ENCODE data around the gene BDKRB2. TPM values are rescaled to one million over a fixed set of nuclear protein-coding genes. Genes with fewer than 3 reads are reported as not detected.

Gene BDKRB2
- polyA plus RNA-seq, 1 donor from 2014 or later, result not detected

GRCh38 chr14:96261772-96262655, 57.4 kb downstream of the BDKRB2 start:
- Histone ChIP-seq H2AFZ (ENCODE audit: low read depth, low read length) (no peak overlapping the region), H3K9me2 (ENCODE audit: insufficient read depth, low read length) (no peaks in the 10 kb centered on the region), H4K20me1 (ENCODE audit: insufficient read depth) (no peaks in the 10 kb centered on the region), H3K9me3 (ENCODE audit: low read length) (peaks cover 3% of the 10 kb centered on the region), H3K4me3 (ENCODE audit: low read length) (no peak overlapping the region), H3K27me3 (ENCODE audit: insufficient read depth, low read depth, low read length) (no peaks in the 10 kb centered on the region), H3K4me2 (ENCODE audit: low read length) (no peak overlapping the region), H3K9ac (ENCODE audit: low read length) (no peak overlapping the region), H3F3A (ENCODE audit: insufficient read depth, low read length, poor library complexity, severe bottlenecking) (no peaks in the 10 kb centered on the region), H3K27ac (ENCODE audit: low read length) (no peak overlapping the region), H3K79me2 (replicated peaks; ENCODE audit: insufficient read depth, low read length) (no peaks in the 10 kb centered on the region), H3K36me3 (ENCODE audit: insufficient read depth, low read length) (no peaks in the 10 kb centered on the region)
- no peak for TF ChIP-seq REST (IDR thresholded peaks at IDR 0.05; ENCODE audit: borderline replicate concordance)
- no peak for TF ChIP-seq EZH2 (IDR thresholded peaks at IDR 0.05; ENCODE audit: borderline replicate concordance, insufficient read depth, low read length, poor library complexity, severe bottlenecking)
- no peak for TF ChIP-seq EP300 (conservative IDR thresholded peaks at IDR 0.05; ENCODE audit: poor library complexity, severe bottlenecking)
- no peak for TF ChIP-seq CTCF (IDR thresholded peaks at IDR 0.05; ENCODE audit: poor library complexity, severe bottlenecking)
- no peak for TF ChIP-seq POLR2AphosphoS5 (IDR thresholded peaks at IDR 0.05)
- no peak for TF ChIP-seq MXI1 (conservative IDR thresholded peaks at IDR 0.05; ENCODE audit: poor library complexity, severe bottlenecking)
- no peak for TF ChIP-seq RAD21 (conservative IDR thresholded peaks at IDR 0.05)
- no peak for TF ChIP-seq SMC3 (conservative IDR thresholded peaks at IDR 0.05; ENCODE audit: poor library complexity)
- TF ChIP-seq TAF1 (IDR thresholded peaks at IDR 0.05; ENCODE audit: low read depth), result no peak

GRCh38 chr14:96263347-96264199, 58.9 kb downstream of the BDKRB2 start:
- no peaks in the 10 kb centered on the region for H3F3A ChIP-seq (ENCODE audit: insufficient read depth, low read length, poor library complexity, severe bottlenecking)
- no peaks in the 10 kb centered on the region for H3K36me3 ChIP-seq (ENCODE audit: insufficient read depth, low read length)
- no peaks in the 10 kb centered on the region for H4K20me1 ChIP-seq (ENCODE audit: insufficient read depth)
- no peak overlapping the region for H3K27ac ChIP-seq (ENCODE audit: low read length)
- H3K4me2 ChIP-seq (ENCODE audit: low read length), result no peak overlapping the region
- no peaks in the 10 kb centered on the region for H3K79me2 ChIP-seq (replicated peaks; ENCODE audit: insufficient read depth, low read length)
- no peaks in the 10 kb centered on the region for H3K9me2 ChIP-seq (ENCODE audit: insufficient read depth, low read length)
- no peak for TF ChIP-seq REST (IDR thresholded peaks at IDR 0.05; ENCODE audit: borderline replicate concordance)
- no peak for TF ChIP-seq MXI1 (conservative IDR thresholded peaks at IDR 0.05; ENCODE audit: poor library complexity, severe bottlenecking)
- TF ChIP-seq SMC3 (conservative IDR thresholded peaks at IDR 0.05; ENCODE audit: poor library complexity), result no peak
- TF ChIP-seq TAF1 (IDR thresholded peaks at IDR 0.05; ENCODE audit: low read depth), result no peak
- TF ChIP-seq EP300 (conservative IDR thresholded peaks at IDR 0.05; ENCODE audit: poor library complexity, severe bottlenecking), result no peak
- no peak for TF ChIP-seq CTCF (IDR thresholded peaks at IDR 0.05; ENCODE audit: poor library complexity, severe bottlenecking)
- TF ChIP-seq RAD21 (conservative IDR thresholded peaks at IDR 0.05), result no peak
- no peaks in the 10 kb centered on the region for H3K27me3 ChIP-seq (ENCODE audit: insufficient read depth, low read depth, low read length)
- H3K9me3 ChIP-seq (ENCODE audit: low read length), result peaks cover 3% of the 10 kb centered on the region
- H3K9ac ChIP-seq (ENCODE audit: low read length), result no peak overlapping the region
- no peak overlapping the region for H3K4me3 ChIP-seq (ENCODE audit: low read length)
- no peak overlapping the region for H2AFZ ChIP-seq (ENCODE audit: low read depth, low read length)
